ENCODE measurements around the gene TMEM18. TPM values are rescaled to one million over a fixed set of nuclear protein-coding genes. Genes with fewer than 3 reads are reported as not detected.

Gene TMEM18
- total and polyA plus RNA-seq, 2 experiments from 2014 or later, result 15.0 to 41.9 TPM

DNA sequence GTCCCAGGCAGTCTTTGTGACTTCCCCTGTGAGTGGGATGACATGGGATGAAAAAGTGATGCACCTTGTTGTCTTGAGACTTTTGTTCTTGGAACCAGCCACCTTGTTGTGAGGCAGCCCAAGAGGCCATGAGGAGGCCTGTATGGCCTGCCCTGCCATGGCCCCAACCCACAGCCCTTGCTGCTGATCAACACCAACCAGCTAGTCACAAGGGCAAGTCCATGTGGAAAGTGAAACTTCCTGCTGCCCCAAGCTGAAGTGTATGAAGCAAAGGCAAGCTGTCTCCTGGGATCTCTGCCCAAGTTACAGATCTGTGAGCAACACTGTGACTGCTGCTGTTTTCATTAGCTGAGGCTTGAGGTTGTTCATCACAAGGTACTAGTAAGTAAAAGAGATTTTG lies 21.6 kb downstream of the TMEM18 start:
- H3K4me3 ChIP-seq, result no peak overlapping the region

More for the DNA sequence above, 21.6 kb downstream of the TMEM18 start:
- DNase-seq (ENCODE audit: low spot score), result no peak
- Histone ChIP-seq H3F3A (replicated peaks; ENCODE audit: low read depth) (no peaks in the 10 kb centered on the region), H3K36me3 (ENCODE audit: insufficient read depth) (no peaks in the 10 kb centered on the region), H3K27me3 (ENCODE audit: insufficient read depth) (no peaks in the 10 kb centered on the region), H3K4me2 (no peak overlapping the region), H4K20me1 (replicated peaks; ENCODE audit: insufficient read depth) (no peaks in the 10 kb centered on the region), H3K4me1 (ENCODE audit: insufficient read depth) (no peaks in the 10 kb centered on the region), H3K79me2 (replicated peaks; ENCODE audit: insufficient read depth) (no peaks in the 10 kb centered on the region), H3K27ac (ENCODE audit: low read depth) (no peak overlapping the region), H2AFZ (no peak overlapping the region), H3K9me2 (ENCODE audit: insufficient read depth) (0 out of 2 replicates have a peak, but pooled peaks cover 4% of the 10 kb centered on the region)
- TF ChIP-seq, protein P1, sequence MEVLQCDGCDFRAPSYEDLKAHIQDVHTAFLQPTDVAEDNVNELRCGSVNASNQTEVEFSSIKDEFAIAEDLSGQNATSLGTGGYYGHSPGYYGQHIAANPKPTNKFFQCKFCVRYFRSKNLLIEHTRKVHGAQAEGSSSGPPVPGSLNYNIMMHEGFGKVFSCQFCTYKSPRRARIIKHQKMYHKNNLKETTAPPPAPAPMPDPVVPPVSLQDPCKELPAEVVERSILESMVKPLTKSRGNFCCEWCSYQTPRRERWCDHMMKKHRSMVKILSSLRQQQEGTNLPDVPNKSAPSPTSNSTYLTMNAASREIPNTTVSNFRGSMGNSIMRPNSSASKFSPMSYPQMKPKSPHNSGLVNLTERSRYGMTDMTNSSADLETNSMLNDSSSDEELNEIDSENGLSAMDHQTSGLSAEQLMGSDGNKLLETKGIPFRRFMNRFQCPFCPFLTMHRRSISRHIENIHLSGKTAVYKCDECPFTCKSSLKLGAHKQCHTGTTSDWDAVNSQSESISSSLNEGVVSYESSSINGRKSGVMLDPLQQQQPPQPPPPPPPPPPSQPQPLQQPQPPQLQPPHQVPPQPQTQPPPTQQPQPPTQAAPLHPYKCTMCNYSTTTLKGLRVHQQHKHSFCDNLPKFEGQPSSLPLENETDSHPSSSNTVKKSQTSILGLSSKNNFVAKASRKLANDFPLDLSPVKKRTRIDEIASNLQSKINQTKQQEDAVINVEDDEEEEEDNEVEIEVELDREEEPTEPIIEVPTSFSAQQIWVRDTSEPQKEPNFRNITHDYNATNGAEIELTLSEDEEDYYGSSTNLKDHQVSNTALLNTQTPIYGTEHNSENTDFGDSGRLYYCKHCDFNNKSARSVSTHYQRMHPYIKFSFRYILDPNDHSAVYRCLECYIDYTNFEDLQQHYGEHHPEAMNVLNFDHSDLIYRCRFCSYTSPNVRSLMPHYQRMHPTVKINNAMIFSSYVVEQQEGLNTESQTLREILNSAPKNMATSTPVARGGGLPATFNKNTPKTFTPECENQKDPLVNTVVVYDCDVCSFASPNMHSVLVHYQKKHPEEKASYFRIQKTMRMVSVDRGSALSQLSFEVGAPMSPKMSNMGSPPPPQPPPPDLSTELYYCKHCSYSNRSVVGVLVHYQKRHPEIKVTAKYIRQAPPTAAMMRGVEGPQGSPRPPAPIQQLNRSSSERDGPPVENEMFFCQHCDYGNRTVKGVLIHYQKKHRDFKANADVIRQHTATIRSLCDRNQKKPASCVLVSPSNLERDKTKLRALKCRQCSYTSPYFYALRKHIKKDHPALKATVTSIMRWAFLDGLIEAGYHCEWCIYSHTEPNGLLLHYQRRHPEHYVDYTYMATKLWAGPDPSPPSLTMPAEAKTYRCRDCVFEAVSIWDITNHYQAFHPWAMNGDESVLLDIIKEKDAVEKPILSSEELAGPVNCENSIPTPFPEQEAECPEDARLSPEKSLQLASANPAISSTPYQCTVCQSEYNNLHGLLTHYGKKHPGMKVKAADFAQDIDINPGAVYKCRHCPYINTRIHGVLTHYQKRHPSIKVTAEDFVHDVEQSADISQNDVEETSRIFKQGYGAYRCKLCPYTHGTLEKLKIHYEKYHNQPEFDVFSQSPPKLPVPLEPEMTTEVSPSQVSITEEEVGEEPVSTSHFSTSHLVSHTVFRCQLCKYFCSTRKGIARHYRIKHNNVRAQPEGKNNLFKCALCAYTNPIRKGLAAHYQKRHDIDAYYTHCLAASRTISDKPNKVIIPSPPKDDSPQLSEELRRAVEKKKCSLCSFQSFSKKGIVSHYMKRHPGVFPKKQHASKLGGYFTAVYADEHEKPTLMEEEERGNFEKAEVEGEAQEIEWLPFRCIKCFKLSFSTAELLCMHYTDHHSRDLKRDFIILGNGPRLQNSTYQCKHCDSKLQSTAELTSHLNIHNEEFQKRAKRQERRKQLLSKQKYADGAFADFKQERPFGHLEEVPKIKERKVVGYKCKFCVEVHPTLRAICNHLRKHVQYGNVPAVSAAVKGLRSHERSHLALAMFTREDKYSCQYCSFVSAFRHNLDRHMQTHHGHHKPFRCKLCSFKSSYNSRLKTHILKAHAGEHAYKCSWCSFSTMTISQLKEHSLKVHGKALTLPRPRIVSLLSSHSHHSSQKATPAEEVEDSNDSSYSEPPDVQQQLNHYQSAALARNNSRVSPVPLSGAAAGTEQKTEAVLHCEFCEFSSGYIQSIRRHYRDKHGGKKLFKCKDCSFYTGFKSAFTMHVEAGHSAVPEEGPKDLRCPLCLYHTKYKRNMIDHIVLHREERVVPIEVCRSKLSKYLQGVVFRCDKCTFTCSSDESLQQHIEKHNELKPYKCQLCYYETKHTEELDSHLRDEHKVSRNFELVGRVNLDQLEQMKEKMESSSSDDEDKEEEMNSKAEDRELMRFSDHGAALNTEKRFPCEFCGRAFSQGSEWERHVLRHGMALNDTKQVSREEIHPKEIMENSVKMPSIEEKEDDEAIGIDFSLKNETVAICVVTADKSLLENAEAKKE (CRISPR knock-in tag; IDR thresholded peaks at IDR 0.05), result no peak
- TF ChIP-seq POLR2AphosphoS5 (IDR thresholded peaks at IDR 0.05; ENCODE audit: low read depth) (no peak), NANOG (IDR thresholded peaks at IDR 0.05; ENCODE audit: borderline replicate concordance) (no peak), STAT1 (IDR thresholded peaks at IDR 0.05; ENCODE audit: unreplicated experiment) (no peak), JUNB (IDR thresholded peaks at IDR 0.05; ENCODE audit: unreplicated experiment) (no peak), EZH2phosphoT487 (IDR thresholded peaks at IDR 0.05; ENCODE audit: unreplicated experiment) (no peak), CREB1 (CRISPR knock-in tag; IDR thresholded peaks at IDR 0.05; ENCODE audit: low read depth) (no peak), EZH2 (IDR thresholded peaks at IDR 0.05; ENCODE audit: low read depth, unreplicated experiment) (no peak), ZNF331 (CRISPR knock-in tag; IDR thresholded peaks at IDR 0.05; ENCODE audit: low read depth) (no peak), ZNF114 (CRISPR knock-in tag; IDR thresholded peaks at IDR 0.05) (no peak)
- TF ChIP-seq, protein P2, sequence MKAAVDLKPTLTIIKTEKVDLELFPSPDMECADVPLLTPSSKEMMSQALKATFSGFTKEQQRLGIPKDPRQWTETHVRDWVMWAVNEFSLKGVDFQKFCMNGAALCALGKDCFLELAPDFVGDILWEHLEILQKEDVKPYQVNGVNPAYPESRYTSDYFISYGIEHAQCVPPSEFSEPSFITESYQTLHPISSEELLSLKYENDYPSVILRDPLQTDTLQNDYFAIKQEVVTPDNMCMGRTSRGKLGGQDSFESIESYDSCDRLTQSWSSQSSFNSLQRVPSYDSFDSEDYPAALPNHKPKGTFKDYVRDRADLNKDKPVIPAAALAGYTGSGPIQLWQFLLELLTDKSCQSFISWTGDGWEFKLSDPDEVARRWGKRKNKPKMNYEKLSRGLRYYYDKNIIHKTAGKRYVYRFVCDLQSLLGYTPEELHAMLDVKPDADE (IDR thresholded peaks at IDR 0.05), result no peak
- TF ChIP-seq, protein P3, sequence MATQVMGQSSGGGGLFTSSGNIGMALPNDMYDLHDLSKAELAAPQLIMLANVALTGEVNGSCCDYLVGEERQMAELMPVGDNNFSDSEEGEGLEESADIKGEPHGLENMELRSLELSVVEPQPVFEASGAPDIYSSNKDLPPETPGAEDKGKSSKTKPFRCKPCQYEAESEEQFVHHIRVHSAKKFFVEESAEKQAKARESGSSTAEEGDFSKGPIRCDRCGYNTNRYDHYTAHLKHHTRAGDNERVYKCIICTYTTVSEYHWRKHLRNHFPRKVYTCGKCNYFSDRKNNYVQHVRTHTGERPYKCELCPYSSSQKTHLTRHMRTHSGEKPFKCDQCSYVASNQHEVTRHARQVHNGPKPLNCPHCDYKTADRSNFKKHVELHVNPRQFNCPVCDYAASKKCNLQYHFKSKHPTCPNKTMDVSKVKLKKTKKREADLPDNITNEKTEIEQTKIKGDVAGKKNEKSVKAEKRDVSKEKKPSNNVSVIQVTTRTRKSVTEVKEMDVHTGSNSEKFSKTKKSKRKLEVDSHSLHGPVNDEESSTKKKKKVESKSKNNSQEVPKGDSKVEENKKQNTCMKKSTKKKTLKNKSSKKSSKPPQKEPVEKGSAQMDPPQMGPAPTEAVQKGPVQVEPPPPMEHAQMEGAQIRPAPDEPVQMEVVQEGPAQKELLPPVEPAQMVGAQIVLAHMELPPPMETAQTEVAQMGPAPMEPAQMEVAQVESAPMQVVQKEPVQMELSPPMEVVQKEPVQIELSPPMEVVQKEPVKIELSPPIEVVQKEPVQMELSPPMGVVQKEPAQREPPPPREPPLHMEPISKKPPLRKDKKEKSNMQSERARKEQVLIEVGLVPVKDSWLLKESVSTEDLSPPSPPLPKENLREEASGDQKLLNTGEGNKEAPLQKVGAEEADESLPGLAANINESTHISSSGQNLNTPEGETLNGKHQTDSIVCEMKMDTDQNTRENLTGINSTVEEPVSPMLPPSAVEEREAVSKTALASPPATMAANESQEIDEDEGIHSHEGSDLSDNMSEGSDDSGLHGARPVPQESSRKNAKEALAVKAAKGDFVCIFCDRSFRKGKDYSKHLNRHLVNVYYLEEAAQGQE (IDR thresholded peaks at IDR 0.05; ENCODE audit: unreplicated experiment), result no peak
- TF ChIP-seq, protein P4, sequence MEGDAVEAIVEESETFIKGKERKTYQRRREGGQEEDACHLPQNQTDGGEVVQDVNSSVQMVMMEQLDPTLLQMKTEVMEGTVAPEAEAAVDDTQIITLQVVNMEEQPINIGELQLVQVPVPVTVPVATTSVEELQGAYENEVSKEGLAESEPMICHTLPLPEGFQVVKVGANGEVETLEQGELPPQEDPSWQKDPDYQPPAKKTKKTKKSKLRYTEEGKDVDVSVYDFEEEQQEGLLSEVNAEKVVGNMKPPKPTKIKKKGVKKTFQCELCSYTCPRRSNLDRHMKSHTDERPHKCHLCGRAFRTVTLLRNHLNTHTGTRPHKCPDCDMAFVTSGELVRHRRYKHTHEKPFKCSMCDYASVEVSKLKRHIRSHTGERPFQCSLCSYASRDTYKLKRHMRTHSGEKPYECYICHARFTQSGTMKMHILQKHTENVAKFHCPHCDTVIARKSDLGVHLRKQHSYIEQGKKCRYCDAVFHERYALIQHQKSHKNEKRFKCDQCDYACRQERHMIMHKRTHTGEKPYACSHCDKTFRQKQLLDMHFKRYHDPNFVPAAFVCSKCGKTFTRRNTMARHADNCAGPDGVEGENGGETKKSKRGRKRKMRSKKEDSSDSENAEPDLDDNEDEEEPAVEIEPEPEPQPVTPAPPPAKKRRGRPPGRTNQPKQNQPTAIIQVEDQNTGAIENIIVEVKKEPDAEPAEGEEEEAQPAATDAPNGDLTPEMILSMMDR (conservative IDR thresholded peaks at IDR 0.05; ENCODE audit: low read depth in 2 of 2), result no peak
- Mint-ChIP-seq H3K27me3 (ENCODE audit: insufficient read depth, low read depth, poor library complexity) (peaks cover 3% of the 10 kb centered on the region), H3K9me3 (no peaks in the 10 kb centered on the region), H3K36me3 (ENCODE audit: low read depth) (no peaks in the 10 kb centered on the region), H3K4me3 (no peak overlapping the region), H3K4me1 (no peaks in the 10 kb centered on the region; the same call in 2 of the 3 replicates), H3K27ac (no peak overlapping the region)
- no peak for ATAC-seq
